GM19324 (cell line): Measurements from ENCODE around the gene TNFRSF6B.
"Not testable (repeated sequence)": the region's sequence is repeated elsewhere in the genome, so short reads cannot be mapped to it uniquely, and the experiment has no call there.

Experiments
- ATAC-seq: cut with Tn5 transposase; IDR thresholded peaks from one replicate; pipeline ENCODE4 v1.9.1; 2021; ENCODE audit warnings: mild to moderate bottlenecking, moderate library complexity; ENCODE audit not compliant: unreplicated experiment, low FRiP score

Gene TNFRSF6B

GRCh38 chr20:63661959-63662812 is 34.3 kb upstream of the TNFRSF6B start:
- ATAC-seq, result no peak

- no peak for ATAC-seq
These were observed 33.7 kb upstream of the TNFRSF6B start for GRCh38 chr20:63662813-63663189.

GRCh38 chr20:63663332-63664066 is 33.0 kb upstream of the TNFRSF6B start:
- no peak for ATAC-seq

- no peak for ATAC-seq
These were observed 32.2 kb upstream of the TNFRSF6B start for GRCh38 chr20:63664143-63664851.

GRCh38 chr20:63664861-63665594 is 31.4 kb upstream of the TNFRSF6B start:
- ATAC-seq, result no peak

GRCh38 chr20:63665708-63666107 is 30.7 kb upstream of the TNFRSF6B start:
- ATAC-seq, result no peak

- ATAC-seq, result no peak
These were observed 28.6 kb upstream of the TNFRSF6B start for GRCh38 chr20:63667858-63668257.

GRCh38 chr20:63668351-63668750 is 28.1 kb upstream of the TNFRSF6B start:
- no peak for ATAC-seq

- ATAC-seq, result not testable (repeated sequence)
These were observed 24.8 kb upstream of the TNFRSF6B start for GRCh38 chr20:63671695-63672094.

- ATAC-seq, result no peak
These were observed 23.8 kb upstream of the TNFRSF6B start for GRCh38 chr20:63672666-63673065.

- ATAC-seq, result no peak
These were observed 22.5 kb upstream of the TNFRSF6B start for GRCh38 chr20:63673951-63674350.

GRCh38 chr20:63675681-63676368 is 20.6 kb upstream of the TNFRSF6B start:
- no peak for ATAC-seq

GRCh38 chr20:63678071-63678470 is 18.4 kb upstream of the TNFRSF6B start:
- no peak for ATAC-seq

GRCh38 chr20:63678667-63679465 is 17.6 kb upstream of the TNFRSF6B start:
- ATAC-seq, result no peak

GRCh38 chr20:63679799-63680305 is 16.6 kb upstream of the TNFRSF6B start:
- ATAC-seq, result no peak

- ATAC-seq, result no peak
These were observed 16.0 kb upstream of the TNFRSF6B start for GRCh38 chr20:63680427-63680826.

- no peak for ATAC-seq
These were observed 15.4 kb upstream of the TNFRSF6B start for GRCh38 chr20:63680857-63681608.

- no peak for ATAC-seq
These were observed 14.8 kb upstream of the TNFRSF6B start for GRCh38 chr20:63681609-63682142.
